Measurements from ENCODE around the gene TMEM88.
A peak's percentile ranks its signal among the peaks of the same experiment; 100 is the strongest.

The TMEM88 gene

GRCh38 chr17:7833011-7833794, 21.7 kb upstream of the TMEM88 start:
- DNase-seq (ENCODE audit: low read depth in 2 of 2): no peak

DNA sequence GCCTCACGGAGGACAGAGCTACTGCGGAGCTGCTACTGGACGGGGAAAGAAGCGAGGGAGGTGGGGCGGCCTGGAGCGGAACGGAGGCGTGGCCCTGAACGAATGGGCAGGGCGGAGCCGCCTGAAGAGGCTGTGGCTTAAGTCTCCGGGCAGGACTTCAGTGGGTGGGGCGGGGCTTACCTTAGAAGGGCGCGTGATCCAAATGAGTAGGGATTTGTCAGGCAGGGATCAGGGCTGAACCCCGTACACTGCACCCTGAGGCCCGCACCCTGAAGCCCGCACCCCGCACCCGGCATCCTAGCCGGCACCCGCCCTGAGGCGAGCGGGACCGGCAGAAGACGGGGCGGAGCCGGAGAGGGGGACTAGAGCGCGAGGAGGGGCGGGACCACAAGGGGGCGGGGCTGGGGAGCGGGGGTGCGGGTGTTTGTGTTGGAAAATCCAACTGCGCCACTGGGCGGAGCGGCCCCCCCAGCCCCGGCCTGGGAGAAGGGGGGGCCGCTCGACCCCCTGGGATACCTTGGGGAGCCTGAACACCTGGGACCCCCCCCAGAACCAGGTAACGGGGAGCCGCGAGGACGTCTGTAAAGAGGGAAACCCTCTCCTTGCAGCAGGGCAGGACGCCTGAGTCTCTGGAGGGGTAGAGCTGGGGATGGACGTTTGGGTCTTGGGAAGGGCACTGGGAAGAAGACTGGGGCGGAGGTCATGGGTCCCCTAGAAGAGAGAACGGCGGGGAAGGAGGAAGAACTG, 20.9 kb upstream of the TMEM88 start, which contains the start of gene KDM6B:
KDM6B (plus strand) TSS at position 423 of the 747 bp plus-strand sequence. CDS start 11,338 bp downstream, outside the sequence.
- DNase-seq (ENCODE audit: low read depth in 2 of 2): peak; percentile 78 to 82

- DNase-seq (ENCODE audit: low read depth in 2 of 2): no peak
These were observed 20.3 kb upstream of the TMEM88 start for GRCh38 chr17:7834542-7834956.

DNA sequence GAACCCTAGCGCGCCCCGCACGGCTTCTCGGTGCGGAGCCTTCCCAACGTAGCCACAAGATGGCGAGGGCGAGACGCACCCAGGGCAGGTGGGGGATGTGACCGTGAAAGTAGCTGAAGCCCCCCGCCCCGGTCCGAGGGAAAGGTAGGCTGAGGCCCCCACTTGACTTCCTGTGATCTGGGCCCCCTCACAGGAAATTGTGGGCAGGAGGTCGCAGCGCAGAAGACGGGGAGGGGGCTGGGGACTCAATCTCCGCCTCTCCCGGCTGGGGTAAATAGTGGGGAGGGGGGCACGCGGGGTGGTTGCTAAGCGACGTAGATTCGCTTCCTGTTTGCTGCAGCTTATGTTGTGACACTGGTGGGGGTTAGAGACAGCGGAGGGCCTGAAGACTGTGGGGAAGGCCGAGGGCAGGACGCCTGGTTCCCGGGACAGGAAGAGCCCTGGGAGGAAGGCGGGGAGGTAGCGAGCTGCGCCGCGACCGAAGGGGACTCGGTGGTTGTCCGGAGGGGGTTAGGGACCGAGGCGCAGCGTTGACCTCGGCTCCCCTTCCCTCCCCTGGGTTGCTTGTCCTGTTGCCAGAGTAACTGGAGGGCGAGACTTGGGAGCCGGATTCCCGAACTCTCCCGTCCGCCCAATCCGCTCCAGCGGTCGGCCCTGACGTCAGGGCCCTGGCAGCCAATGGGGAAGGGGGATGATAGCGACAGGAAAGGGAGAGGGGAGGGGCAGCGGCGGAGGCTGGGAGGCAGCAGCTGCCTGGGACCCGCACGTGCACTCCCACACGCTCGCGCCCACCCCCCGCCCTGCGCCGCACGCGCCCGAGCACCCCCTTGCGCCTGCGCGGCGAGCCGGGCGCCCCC, 19.7 kb upstream of the TMEM88 start:
- peak; percentile 80 to 88 for DNase-seq (ENCODE audit: low read depth in 2 of 2)

GRCh38 chr17:7835814-7836595, 18.9 kb upstream of the TMEM88 start:
- no peak for DNase-seq (ENCODE audit: low read depth in 2 of 2)

DNA sequence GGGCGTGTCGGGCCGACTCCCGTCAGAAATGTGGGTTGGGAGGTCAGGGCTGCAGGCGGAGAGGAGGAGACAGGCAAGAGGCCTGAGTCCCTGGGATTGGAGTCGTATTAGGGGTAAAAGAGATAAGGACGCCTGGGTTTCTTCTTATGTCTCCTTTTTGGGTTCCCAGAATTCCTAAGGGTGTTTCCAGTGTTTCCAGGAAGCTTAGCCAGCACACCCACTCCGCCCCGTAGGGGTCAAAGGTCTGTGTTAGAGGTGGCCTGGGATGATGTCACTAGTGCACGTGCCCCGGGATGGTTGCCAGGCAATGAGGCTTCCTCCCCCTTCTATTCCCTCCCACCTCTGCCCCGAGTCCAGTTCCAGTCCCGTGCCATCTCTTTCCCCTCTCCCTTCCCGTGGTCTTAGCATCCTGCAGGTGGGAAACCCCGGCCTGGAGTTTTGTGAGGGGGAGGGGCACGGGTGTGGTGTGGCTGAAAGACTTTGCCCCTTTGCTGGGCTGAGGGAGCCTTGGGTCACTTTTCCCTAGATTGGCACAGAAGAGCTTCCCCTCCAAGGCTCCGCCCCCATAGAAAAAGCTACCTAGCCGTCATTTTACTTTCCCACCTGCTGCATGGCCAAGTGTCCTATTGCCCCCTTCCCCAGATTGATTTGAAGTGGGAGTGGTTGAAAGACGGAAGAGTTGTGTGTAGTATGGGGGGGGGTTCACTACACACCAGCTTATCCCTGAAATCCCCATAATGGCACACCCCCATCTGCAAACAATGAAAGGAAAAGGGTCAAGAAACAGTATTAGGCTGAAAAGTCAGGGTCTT, 18.1 kb upstream of the TMEM88 start:
- DNase-seq (ENCODE audit: low read depth in 2 of 2): peak in 1 of 2 donors; percentile 55

DNA sequence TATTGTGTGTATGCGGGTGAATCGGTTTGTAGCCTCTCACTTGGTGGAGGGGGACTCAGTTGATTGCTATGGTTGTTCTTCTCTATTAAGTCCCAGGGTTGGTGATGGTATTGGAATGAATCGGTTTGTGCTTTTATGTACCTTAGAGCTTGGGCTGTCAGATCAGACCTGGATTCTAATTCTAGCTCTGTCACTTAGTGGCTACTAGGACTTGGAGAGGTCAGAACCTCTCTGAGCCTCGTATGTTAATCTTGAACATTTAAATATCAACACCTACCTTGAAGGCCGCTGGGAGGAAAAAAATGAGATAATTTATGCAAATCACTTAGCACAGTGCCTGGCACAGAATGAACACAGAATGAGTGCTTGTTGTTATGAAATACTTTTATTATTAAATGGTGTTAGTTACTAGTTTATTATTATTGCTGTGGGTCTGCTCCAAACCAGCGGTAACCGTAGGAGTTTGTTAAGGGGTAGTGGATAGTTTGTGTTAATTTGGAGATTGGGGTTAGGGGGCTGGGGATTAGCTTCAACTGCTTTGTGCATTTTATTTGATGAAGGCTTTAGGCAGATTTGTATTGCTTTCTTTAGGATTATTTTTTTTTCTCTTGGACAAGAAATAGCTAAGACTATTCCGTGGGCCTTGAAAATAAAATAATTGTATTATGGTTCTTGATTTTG, 17.3 kb upstream of the TMEM88 start:
- DNase-seq (ENCODE audit: low read depth in 2 of 2): no peak

DNA sequence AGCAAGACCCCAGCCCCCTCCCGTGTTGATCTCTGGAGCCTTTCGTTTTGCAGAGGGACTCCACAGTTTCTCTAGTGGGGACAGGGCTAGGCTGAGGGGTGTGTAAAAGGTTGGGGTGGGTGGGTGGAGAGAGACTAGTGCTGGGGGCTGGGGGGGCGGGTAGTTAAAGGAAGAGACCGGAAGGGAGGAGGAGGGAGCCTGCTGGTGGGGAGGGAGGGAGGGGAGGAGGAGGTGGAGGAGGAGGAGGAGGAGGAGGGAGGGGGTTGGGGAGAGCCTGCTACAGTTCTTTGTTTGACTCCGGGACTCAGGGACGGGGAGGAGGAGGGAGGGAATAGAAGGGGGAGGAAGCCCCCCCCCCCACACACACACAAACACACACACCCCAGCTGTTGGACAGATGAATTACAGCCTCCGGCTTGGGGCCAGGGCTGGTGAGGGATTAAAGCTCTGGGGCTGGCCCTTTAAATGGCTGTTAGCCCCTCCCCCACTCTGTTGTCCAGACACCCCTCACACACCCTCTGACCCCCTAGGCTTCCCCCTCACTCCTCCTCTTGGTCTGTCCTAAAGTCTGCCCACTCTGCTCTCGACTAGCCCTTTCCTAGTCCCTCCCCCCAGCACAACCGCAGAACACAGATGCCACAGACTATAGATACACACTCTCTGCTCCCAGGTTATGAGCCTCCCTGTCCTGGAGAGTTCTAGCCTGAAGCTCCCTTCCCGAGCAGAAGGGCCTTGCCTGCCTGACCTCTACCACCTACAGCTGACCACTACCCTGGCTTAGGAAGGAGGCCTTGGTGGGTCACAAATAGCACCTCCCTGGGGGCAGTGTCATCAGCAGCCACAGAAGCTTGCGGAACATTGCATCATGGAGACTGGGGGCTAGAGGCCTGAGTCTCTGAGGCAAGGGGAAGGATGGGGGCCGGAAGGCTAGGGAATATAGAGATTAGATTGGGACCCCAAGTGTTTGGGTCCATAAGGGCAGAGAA, 16.5 kb upstream of the TMEM88 start:
- DNase-seq (ENCODE audit: low read depth in 2 of 2): no peak

DNA sequence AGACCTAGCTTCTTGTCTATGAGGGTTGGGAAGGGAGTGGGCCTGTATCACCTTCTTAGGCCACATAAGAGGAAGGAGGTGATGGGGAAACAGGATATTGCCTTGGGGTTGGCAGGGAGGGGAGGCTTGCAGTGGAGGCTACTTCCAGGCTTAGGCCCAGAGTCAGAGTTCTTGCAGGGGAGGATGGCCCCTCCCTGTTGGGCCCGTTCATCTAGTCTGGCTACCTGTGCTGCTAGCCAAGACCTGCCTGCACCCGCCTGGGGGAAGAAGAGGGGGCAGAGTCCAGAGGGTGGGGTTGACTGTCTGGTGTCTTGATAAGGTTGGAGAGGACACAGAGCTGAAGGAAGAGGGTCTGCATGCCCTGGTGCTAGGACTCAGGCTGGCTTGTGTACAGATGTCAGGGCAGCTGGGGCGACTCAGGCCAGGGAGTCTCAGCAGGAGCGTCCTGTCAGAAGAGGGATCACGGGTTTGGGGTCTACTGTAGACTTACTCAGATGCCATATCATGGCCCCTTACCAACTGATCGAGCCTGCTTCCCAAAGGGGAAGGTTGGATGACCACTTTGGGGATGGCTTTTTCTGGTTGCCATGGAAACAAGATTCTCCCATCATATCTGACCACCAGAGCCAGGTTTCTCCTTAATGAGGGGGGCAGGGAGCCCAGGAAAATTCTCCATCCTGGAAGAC, 15.5 kb upstream of the TMEM88 start:
- no peak for DNase-seq (ENCODE audit: low read depth in 2 of 2)

DNA sequence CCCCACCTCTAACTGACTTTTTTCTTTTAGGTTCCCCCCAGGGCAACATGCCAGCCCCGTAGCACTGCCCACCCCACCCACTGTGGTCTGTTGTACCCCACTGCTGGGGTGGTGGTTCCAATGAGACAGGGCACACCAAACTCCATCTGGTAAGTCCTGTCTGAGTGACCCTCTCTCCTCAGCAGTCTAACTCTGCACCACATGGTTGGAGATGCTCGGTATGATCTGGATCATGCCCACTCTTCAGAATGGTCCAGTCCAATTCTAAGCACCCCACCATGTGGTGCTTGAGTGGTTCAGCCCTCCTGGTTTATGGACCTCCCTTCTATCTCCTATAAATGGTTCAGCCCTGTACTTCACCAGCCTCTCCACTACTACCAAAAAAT, 15.0 kb upstream of the TMEM88 start:
- DNase-seq (ENCODE audit: low read depth in 2 of 2): no peak

GRCh38 chr17:7840441-7840840, 14.4 kb upstream of the TMEM88 start:
- DNase-seq (ENCODE audit: low read depth in 2 of 2): no peak

- no peak for DNase-seq (ENCODE audit: low read depth in 2 of 2)
These were observed 14.0 kb upstream of the TMEM88 start for GRCh38 chr17:7840875-7841274.

DNA sequence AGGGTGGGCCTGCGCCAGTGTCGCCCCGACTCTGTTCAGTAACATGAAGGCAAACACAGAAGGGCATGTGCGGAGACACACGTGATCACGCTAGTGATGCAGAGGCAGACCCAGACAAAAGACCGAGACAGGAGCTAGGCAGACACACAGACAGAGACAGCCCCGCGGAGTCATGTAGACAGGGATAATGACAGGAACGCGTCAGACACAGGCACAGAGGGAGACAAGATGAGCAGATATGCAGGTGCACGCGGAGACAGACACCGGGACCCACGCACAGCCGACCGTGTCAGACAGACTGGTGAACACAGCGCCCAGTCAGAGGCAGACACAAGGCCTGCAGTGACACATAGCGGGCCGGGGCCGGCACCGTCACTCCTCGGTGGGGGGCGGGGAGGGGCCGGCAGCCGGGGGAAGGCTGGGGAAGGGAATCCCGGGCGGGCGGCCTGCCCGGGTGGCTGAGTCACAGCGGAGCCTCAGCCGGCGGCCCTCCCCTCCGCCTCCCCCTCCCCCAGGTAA, 13.4 kb upstream of the TMEM88 start:
- peak; percentile 93 to 96 for DNase-seq (ENCODE audit: low read depth in 2 of 2)

DNA sequence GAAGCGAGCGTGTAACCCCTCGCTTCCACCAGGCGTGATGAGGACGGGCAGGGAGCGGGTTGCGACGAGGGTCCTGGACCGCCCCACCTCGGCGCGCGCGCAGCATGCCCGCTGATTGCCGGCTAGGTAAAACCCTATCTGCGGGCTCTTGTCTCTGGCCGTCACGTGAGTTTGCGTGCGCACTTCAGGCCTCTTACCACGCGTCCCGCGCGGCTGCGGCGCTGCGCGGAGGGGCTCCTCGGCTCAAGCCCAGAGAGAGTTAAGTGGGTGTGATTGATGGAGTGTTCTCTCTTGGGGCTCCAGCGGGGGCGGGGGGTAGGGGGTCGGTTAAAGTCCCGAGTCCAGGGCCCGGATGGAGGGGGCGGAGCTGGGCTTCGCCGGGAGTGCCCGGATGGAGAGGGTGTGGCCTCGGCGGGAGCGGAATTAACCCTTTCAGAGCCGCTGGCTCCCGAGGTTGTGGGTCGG, 12.9 kb upstream of the TMEM88 start:
- DNase-seq (ENCODE audit: low read depth in 2 of 2): peak; percentile 86 to 87

GRCh38 chr17:7842380-7843256, 12.2 kb upstream of the TMEM88 start:
- peak; percentile 98 for DNase-seq (ENCODE audit: low read depth in 2 of 2)

DNA sequence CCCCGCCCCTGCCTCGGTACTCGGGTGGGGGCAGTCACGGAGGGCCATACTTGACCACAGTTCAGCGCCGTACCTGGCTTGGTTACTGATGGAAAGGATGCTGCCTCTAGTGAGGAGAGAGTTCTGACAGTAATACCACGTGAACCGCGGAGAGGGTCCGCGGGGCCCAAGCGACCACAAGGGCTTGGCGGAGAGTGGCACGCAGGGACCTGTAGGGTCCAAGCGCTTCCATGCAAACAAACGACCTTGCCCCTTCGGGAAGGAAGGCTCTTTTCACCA, 11.7 kb upstream of the TMEM88 start:
- DNase-seq (ENCODE audit: low read depth in 2 of 2): no peak
